ENCODE data around the gene MAP3K21.

DNA sequence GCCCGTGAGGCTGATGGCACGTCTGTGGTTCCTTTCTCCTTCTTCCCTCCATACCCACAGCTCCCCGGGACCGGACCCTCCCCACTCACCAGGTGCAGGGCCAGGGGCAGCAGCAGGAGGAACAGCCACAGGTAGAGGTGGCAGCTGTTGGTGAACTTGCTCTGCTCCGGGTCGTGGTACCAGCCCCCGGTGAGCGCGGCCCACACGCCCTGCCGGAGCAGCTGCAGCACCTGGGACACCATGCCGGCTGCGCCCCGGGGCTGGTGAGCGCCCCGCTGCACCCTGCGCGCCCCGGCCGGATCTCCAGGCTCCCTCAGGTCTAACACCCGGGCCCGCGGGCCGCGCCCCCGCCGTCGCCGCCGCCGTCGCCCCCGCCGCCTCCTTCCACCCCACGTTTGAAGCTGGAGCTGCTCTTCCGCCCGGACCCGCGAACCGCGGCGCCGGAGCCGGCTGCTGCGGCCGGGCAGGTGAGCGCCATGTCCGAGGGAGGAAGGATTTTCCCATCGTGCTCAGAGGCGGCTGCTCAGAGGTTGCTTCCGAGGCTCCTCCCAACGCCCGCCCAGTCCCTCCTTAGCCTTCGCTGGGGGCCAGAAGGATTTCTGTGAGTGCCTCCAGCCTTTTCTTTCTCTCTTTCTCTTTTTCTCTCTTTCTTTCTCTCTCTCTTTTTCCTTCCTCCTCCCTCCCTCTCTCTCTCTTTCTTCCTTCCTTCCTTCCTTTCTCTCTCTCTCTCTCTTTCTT is 32.1 kb upstream of the MAP3K21 start, which contains the start of gene PCNX2:
- TF ChIP-seq EP300 (IDR thresholded peaks at IDR 0.05) = no peak
- TF ChIP-seq, protein P1, sequence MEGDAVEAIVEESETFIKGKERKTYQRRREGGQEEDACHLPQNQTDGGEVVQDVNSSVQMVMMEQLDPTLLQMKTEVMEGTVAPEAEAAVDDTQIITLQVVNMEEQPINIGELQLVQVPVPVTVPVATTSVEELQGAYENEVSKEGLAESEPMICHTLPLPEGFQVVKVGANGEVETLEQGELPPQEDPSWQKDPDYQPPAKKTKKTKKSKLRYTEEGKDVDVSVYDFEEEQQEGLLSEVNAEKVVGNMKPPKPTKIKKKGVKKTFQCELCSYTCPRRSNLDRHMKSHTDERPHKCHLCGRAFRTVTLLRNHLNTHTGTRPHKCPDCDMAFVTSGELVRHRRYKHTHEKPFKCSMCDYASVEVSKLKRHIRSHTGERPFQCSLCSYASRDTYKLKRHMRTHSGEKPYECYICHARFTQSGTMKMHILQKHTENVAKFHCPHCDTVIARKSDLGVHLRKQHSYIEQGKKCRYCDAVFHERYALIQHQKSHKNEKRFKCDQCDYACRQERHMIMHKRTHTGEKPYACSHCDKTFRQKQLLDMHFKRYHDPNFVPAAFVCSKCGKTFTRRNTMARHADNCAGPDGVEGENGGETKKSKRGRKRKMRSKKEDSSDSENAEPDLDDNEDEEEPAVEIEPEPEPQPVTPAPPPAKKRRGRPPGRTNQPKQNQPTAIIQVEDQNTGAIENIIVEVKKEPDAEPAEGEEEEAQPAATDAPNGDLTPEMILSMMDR (IDR thresholded peaks at IDR 0.05) = no peak

Measured in stomach (tissue), 4 donors.